Neuronal stem cell (in vitro differentiated cells): ENCODE results near the gene RPP40.

ENCODE experiments used
- DNase-seq: peaks from one replicate; pipeline ENCODE4 v3.0.0-alpha.2; 2013; ENCODE audit warnings: low spot score
- H2AFZ ChIP-seq: one replicate; pipeline ENCODE4 v1.6.1; 2013; ENCODE audit warnings: mild to moderate bottlenecking, low read length, inconsistent platforms
- H2AK5ac ChIP-seq: 2 replicates; pipeline ENCODE4 v1.6.1; 2013; ENCODE audit warnings: low read depth, mild to moderate bottlenecking, inconsistent platforms, low read length, moderate library complexity, mixed read lengths
- H2BK120ac ChIP-seq: 2 replicates; pipeline ENCODE4 v1.6.1; 2013; ENCODE audit warnings: low read depth, mild to moderate bottlenecking, inconsistent platforms, low read length, moderate library complexity, mixed read lengths
- H2BK12ac ChIP-seq: one replicate; pipeline ENCODE4 v1.6.1; 2013; ENCODE audit warnings: low read length, inconsistent platforms
- H2BK15ac ChIP-seq: 2 replicates; pipeline ENCODE4 v1.6.1; 2013; ENCODE audit warnings: mild to moderate bottlenecking, low read length, inconsistent platforms, mixed read lengths
- H2BK5ac ChIP-seq: one replicate; pipeline ENCODE4 v1.6.1; 2013; ENCODE audit warnings: inconsistent platforms, mild to moderate bottlenecking, low read length, moderate library complexity
- H3K14ac ChIP-seq: one replicate; pipeline ENCODE4 v1.6.1; 2013; ENCODE audit warnings: low read length, inconsistent platforms
- H3K18ac ChIP-seq: 2 replicates; pipeline ENCODE4 v1.6.1; 2013; ENCODE audit warnings: low read length, inconsistent platforms
- H3K23ac ChIP-seq: 2 replicates; pipeline ENCODE4 v1.6.1; 2013; ENCODE audit warnings: low read depth, mild to moderate bottlenecking, mixed read lengths, low read length, inconsistent platforms; ENCODE audit not compliant: poor library complexity
- H3K27ac ChIP-seq: replicated peaks from 3 replicates; pipeline ENCODE4 v1.5.1; 2013; ENCODE audit warnings: low read length, inconsistent platforms
- H3K27me3 ChIP-seq, 3 experiments: 2 replicates each; pipeline ENCODE4 v1.6.1; 2013; ENCODE audit warnings: low read length in 3 of 3, mild to moderate bottlenecking in 2 of 3, inconsistent platforms in 1 of 3, low read depth in 1 of 3, mixed read lengths in 1 of 3, moderate library complexity in 1 of 3; ENCODE audit not compliant: control insufficient read depth in 3 of 3, insufficient read depth in 3 of 3
- H3K36me3 ChIP-seq, 2 donors: replicated peaks in 1 of 2; 2 replicates each; pipeline ENCODE4 v1.6.1; 2013; ENCODE audit warnings: low read length in 2 of 2; ENCODE audit not compliant: control insufficient read depth in 2 of 2, insufficient read depth in 2 of 2
- H3K4ac ChIP-seq: 2 replicates; pipeline ENCODE4 v1.6.1; 2013; ENCODE audit warnings: inconsistent platforms, mild to moderate bottlenecking, low read length, moderate library complexity
- H3K4me1 ChIP-seq, 2 donors: 1 replicate in 1 of 2; 2 replicates in 1 of 2; pipeline ENCODE4 v1.6.1; 2013; ENCODE audit warnings: low read length in 2 of 2, low read depth in 1 of 2; ENCODE audit not compliant: control insufficient read depth in 2 of 2, insufficient read depth in 1 of 2
- H3K4me2 ChIP-seq: one replicate; pipeline ENCODE4 v1.6.1; 2013; ENCODE audit warnings: mild to moderate bottlenecking, low read length, inconsistent platforms; ENCODE audit not compliant: insufficient read depth, poor library complexity, severe bottlenecking
- H3K4me3 ChIP-seq, 2 donors: 2 replicates each; pipeline ENCODE4 v1.5.1; 2013; ENCODE audit warnings: low read length in 2 of 2, mild to moderate bottlenecking in 2 of 2, inconsistent platforms in 1 of 2, moderate library complexity in 1 of 2
- H3K79me1 ChIP-seq: one replicate; pipeline ENCODE4 v1.6.1; 2013; ENCODE audit warnings: low read depth, mild to moderate bottlenecking, inconsistent platforms, low read length, moderate library complexity
- H3K9ac ChIP-seq: one replicate; pipeline ENCODE4 v1.6.1; 2013; ENCODE audit warnings: mild to moderate bottlenecking, low read depth, low read length, inconsistent platforms; ENCODE audit not compliant: poor library complexity
- H3K9me3 ChIP-seq, 2 donors: replicated peaks in 1 of 2; 2 replicates each; pipeline versions ENCODE3 to v1.6.1; 2013; ENCODE audit warnings: low read length in 2 of 2, mild to moderate bottlenecking in 2 of 2, inconsistent platforms in 1 of 2, low read depth in 1 of 2, mixed read lengths in 1 of 2, moderate library complexity in 1 of 2; ENCODE audit not compliant: control insufficient read depth in 2 of 2, insufficient read depth in 1 of 2
- H4K8ac ChIP-seq: one replicate; pipeline ENCODE4 v1.6.1; 2013; ENCODE audit warnings: low read depth, mild to moderate bottlenecking, inconsistent platforms, low read length, moderate library complexity
- H4K91ac ChIP-seq: one replicate; pipeline ENCODE4 v1.6.1; 2013; ENCODE audit warnings: low read length, low read depth, mild to moderate bottlenecking, inconsistent platforms; ENCODE audit not compliant: poor library complexity
- WGBS, 2 donors: extraction: QIAGEN DNeasy Blood & Tissue Kit; methylation state at CpG; one replicate each; pipeline ENCODE4 v1.1.7; 2013; ENCODE audit warnings: missing lambda C conversion rate in 2 of 2, mixed read lengths in 1 of 2; ENCODE audit not compliant: insufficient read length in 2 of 2, insufficient replicate concordance in 1 of 2; ENCODE audit errors: extremely low coverage in 2 of 2; 5-methylcytosine and 5-hydroxymethylcytosine counted together

The RPP40 gene

GRCh38 chr6:5004373-5005037 is 668 bp upstream of the RPP40 start:
- Histone ChIP-seq H3K4ac (no peak overlapping the region), H3K27ac (no peak overlapping the region), H3K23ac (peak overlapping the region; percentile 48), H3K79me1 (no peaks in the 10 kb centered on the region), H3K4me1 (peaks cover 2% of the 10 kb centered on the region in 2 donors), H2BK12ac (no peak overlapping the region), H2BK120ac (no peak overlapping the region), H3K4me3 (peak overlapping the region; percentile 88 to 99), H2AFZ (peak overlapping the region; percentile 100), H3K4me2 (peak overlapping the region; percentile 89), H2BK15ac (no peak overlapping the region), H3K18ac (peak overlapping the region; percentile 91), H3K36me3 (peaks cover 5 to 18% of the 10 kb centered on the region in 2 donors), H3K9ac (peak overlapping the region; percentile 50), H3K9me3 (no peaks in the 10 kb centered on the region), H4K91ac (no peak overlapping the region), H2AK5ac (no peak overlapping the region), H3K27me3 (no peaks in the 10 kb centered on the region), H3K14ac (no peak overlapping the region), H2BK5ac (no peak overlapping the region), H4K8ac (no peak overlapping the region)
- DNase-seq, result no peak
- no CpG with 5 or more reads among the region's 12 CpGs for WGBS, 2 donors

GRCh38 chr6:4999586-4999985 is 4.3 kb downstream of the RPP40 start:
- Histone ChIP-seq H3K27ac (no peak overlapping the region), H3K23ac (no peak overlapping the region), H3K9ac (no peak overlapping the region), H3K14ac (no peak overlapping the region), H3K4me2 (no peak overlapping the region), H4K91ac (no peak overlapping the region), H2BK120ac (no peak overlapping the region), H2BK15ac (no peak overlapping the region), H2AFZ (no peak overlapping the region), H4K8ac (no peak overlapping the region), H3K36me3 (peaks cover 7 to 36% of the 10 kb centered on the region in 2 donors), H3K4me3 (no peak overlapping the region), H3K27me3 (no peaks in the 10 kb centered on the region), H3K79me1 (no peaks in the 10 kb centered on the region), H2BK5ac (no peak overlapping the region), H3K4ac (no peak overlapping the region), H2BK12ac (no peak overlapping the region), H3K9me3 (no peaks in the 10 kb centered on the region), H2AK5ac (no peak overlapping the region), H3K18ac (no peak overlapping the region), H3K4me1 (peaks cover 2% of the 10 kb centered on the region in 2 donors)
- WGBS, 2 donors, result no CpG with 5 or more reads among the region's 2 CpGs
- no peak for DNase-seq

- H3K27ac ChIP-seq, result no peak overlapping the region
- H3K4me2 ChIP-seq, result no peak overlapping the region
- H3K4ac ChIP-seq, result no peak overlapping the region
- no peak for DNase-seq
- H2BK12ac ChIP-seq, result no peak overlapping the region
- H2BK15ac ChIP-seq, result no peak overlapping the region
- no peak overlapping the region for H3K9ac ChIP-seq
- H4K8ac ChIP-seq, result no peak overlapping the region
- H2AFZ ChIP-seq, result no peak overlapping the region
- H2BK5ac ChIP-seq, result no peak overlapping the region
- H3K36me3 ChIP-seq, result peaks cover 7 to 39% of the 10 kb centered on the region in 2 donors
- H3K23ac ChIP-seq, result no peak overlapping the region
- WGBS, 2 donors, result no CpG with 5 or more reads among the region's 6 CpGs
- no peaks in the 10 kb centered on the region for H3K27me3 ChIP-seq
- no peaks in the 10 kb centered on the region for H3K79me1 ChIP-seq
- H2BK120ac ChIP-seq, result no peak overlapping the region
- H2AK5ac ChIP-seq, result no peak overlapping the region
- H3K4me3 ChIP-seq, result no peak overlapping the region
- H3K4me1 ChIP-seq, result peaks cover 0 to 1% of the 10 kb centered on the region in 2 donors
- no peak overlapping the region for H3K18ac ChIP-seq
- no peak overlapping the region for H4K91ac ChIP-seq
- no peak overlapping the region for H3K14ac ChIP-seq
- H3K9me3 ChIP-seq, result no peaks in the 10 kb centered on the region
Measured at GRCh38 chr6:4997862-4998261, 6.0 kb downstream of the RPP40 start.

DNA sequence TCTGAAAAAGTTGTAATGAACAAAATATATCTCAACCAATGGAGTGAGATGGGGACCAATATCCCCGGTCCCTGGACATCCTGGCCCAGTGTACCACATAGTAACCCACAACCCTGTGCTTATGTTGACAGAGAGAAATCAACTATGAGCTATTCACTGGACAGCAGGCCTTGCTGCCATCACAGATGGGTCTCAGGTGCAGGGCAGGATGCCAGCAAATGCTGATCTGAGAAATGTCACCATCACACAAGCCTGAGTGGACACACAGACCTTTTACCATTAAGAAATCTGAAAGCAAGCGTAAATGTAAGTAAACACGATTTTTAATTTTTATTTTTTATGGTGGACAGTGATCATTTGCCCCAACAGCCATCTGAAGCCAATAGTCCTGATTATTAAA is 9.1 kb downstream of the RPP40 start:
- Histone ChIP-seq H3K4me2 (no peak overlapping the region), H3K18ac (no peak overlapping the region), H2AFZ (no peak overlapping the region), H3K4me1 (peaks cover 0 to 1% of the 10 kb centered on the region in 2 donors), H3K4me3 (no peak overlapping the region), H3K36me3 (peaks cover 1 to 23% of the 10 kb centered on the region in 2 donors), H2BK12ac (no peak overlapping the region), H2BK15ac (no peak overlapping the region), H2BK5ac (no peak overlapping the region), H3K79me1 (no peaks in the 10 kb centered on the region), H2AK5ac (no peak overlapping the region), H3K4ac (no peak overlapping the region), H3K14ac (no peak overlapping the region), H3K27me3 (no peaks in the 10 kb centered on the region), H3K23ac (no peak overlapping the region), H3K9me3 (no peaks in the 10 kb centered on the region), H3K9ac (no peak overlapping the region), H3K27ac (no peak overlapping the region), H2BK120ac (no peak overlapping the region), H4K91ac (no peak overlapping the region), H4K8ac (no peak overlapping the region)
- no peak for DNase-seq
- WGBS, 2 donors, result no CpG with 5 or more reads among the region's 3 CpGs
